ENCODE data around the gene CD300LF.
A peak's percentile ranks its signal among the peaks of the same experiment; 100 is the strongest.

Gene CD300LF

DNA sequence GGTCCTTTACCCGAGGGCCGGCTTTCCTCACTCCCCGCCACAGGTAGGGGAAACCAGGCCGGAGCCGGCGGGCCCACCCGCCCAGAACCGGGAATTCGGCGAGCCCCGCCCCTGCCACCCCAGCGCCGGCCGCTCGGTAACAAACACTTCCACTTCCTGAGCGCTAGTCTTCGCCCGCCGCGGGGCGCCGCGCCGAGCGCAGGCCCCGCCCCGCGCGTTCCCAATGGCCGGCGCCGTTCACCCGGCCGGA is 35.5 kb upstream of the CD300LF start:
- Histone ChIP-seq H3K27ac (ENCODE audit: low read depth in 2 of 2, low read length in 2 of 2) (peak overlapping the region; percentile 63 to 64), H3K4me1 (ENCODE audit: control insufficient read depth in 2 of 2, insufficient read depth in 2 of 2, low read length in 2 of 2) (peaks cover 46 to 50% of the 10 kb centered on the region in 2 donors), H3K9ac (ENCODE audit: low read depth in 1 of 2, low read length in 2 of 2) (peak overlapping the region; percentile 60 to 64)

DNA sequence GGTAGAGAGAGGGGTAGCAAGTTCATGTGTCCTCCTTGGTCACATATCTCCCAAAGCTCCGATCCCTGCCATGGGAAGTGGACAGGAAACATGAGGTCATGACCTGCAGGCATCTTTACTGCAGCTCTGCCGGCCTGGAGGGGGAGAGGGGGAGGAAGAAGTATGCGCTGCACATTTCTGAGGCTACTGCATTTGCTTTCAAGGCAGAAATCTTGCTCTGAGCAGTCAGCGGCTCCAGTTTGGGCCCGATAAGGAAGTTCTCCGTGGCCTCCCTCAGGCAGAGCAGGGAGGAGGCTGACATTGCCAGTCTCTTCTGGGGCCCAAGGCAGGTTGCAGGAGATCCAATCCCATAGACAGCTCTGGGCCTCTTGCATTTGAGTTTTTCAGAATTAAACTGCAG is 34.2 kb upstream of the CD300LF start:
- H3K27ac ChIP-seq (ENCODE audit: low read depth in 2 of 2, low read length in 2 of 2), result peak overlapping the region in 1 of 2 donors; percentile 12
- H3K9ac ChIP-seq (ENCODE audit: low read depth in 1 of 2, low read length in 2 of 2), result no peak overlapping the region
- H3K9me3 ChIP-seq (ENCODE audit: control insufficient read depth in 2 of 2, low read length in 2 of 2), result no peaks in the 10 kb centered on the region
- H3K27me3 ChIP-seq (ENCODE audit: control insufficient read depth in 2 of 2, insufficient read depth in 2 of 2, low read length in 2 of 2), result no peaks in the 10 kb centered on the region
- H3K36me3 ChIP-seq (ENCODE audit: control insufficient read depth in 2 of 2, insufficient read depth in 2 of 2, low read length in 2 of 2), result no peaks in the 10 kb centered on the region
- H3K4me3 ChIP-seq (ENCODE audit: low read length in 2 of 2), result no peak overlapping the region
- peaks cover 46 to 47% of the 10 kb centered on the region in 2 donors for H3K4me1 ChIP-seq (ENCODE audit: control insufficient read depth in 2 of 2, insufficient read depth in 2 of 2, low read length in 2 of 2)

More for the DNA sequence above, 35.5 kb upstream of the CD300LF start:
- no peaks in the 10 kb centered on the region for H3K9me3 ChIP-seq (ENCODE audit: control insufficient read depth in 2 of 2, low read length in 2 of 2)
- H3K4me3 ChIP-seq (ENCODE audit: low read length in 2 of 2), result peak overlapping the region; percentile 59 to 66
- H3K36me3 ChIP-seq (ENCODE audit: control insufficient read depth in 2 of 2, insufficient read depth in 2 of 2, low read length in 2 of 2), result peaks cover 0 to 2% of the 10 kb centered on the region in 2 donors
- no peaks in the 10 kb centered on the region for H3K27me3 ChIP-seq (ENCODE audit: control insufficient read depth in 2 of 2, insufficient read depth in 2 of 2, low read length in 2 of 2)

DNA sequence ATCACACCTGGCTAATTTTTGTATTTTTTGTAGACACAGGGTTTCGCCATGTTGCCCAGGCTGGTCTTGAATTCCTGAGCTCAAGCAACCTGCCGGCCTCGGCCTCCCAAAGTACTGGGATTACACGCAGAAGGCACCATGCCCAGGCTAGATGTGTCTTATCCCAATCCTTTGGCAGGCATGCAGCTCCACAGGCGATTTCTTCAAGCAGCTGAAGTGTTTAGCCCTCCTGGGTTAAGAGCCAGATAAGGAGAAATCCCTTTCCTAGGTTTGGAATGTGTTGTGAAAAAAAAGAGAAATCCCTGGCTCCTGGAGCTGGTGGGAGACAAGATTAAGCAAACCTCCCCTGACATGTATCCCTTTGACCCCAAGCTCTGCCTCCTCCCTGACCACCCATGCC is 33.7 kb upstream of the CD300LF start:
- no peak overlapping the region for H3K4me3 ChIP-seq (ENCODE audit: low read length in 2 of 2)
- H3K9me3 ChIP-seq (ENCODE audit: control insufficient read depth in 2 of 2, low read length in 2 of 2), result no peaks in the 10 kb centered on the region
- no peaks in the 10 kb centered on the region for H3K27me3 ChIP-seq (ENCODE audit: control insufficient read depth in 2 of 2, insufficient read depth in 2 of 2, low read length in 2 of 2)
- H3K9ac ChIP-seq (ENCODE audit: low read depth in 1 of 2, low read length in 2 of 2), result no peak overlapping the region
- no peaks in the 10 kb centered on the region for H3K36me3 ChIP-seq (ENCODE audit: control insufficient read depth in 2 of 2, insufficient read depth in 2 of 2, low read length in 2 of 2)
- no peak overlapping the region for H3K27ac ChIP-seq (ENCODE audit: low read depth in 2 of 2, low read length in 2 of 2)
- peaks cover 44 to 48% of the 10 kb centered on the region in 2 donors for H3K4me1 ChIP-seq (ENCODE audit: control insufficient read depth in 2 of 2, insufficient read depth in 2 of 2, low read length in 2 of 2)

DNA sequence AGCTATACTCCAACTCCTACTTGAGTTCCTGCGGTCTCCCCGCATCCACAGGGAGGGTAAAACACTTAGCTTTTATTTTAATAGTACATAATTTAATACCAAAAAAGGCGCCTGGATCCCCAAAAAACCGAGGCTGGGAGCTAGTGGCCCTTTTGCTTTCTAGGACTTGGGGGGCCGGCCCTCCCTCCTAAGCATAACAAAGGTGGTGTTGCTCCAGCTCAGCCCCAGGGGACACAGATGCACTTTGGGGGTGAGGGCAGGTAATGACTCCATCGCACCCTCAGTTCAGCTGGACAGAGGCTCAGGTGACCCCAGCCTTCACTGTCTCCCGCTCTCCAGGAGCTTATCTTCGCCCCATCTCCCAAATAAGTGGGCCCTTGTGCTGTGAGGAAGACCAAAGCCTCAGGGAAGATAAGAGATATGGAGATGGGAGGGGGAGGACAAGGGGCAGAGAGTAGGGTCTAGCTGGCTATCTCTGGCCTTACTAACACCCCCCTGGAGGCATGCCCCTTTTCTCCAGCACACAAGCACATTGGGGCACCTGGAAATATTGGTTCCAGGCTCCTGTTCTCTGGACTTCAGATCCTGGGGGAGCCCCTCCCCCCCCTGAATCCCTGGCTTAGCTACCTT is 32.9 kb upstream of the CD300LF start:
- Histone ChIP-seq H3K4me1 (ENCODE audit: control insufficient read depth in 2 of 2, insufficient read depth in 2 of 2, low read length in 2 of 2) (peaks cover 37 to 47% of the 10 kb centered on the region in 2 donors), H3K27ac (ENCODE audit: low read depth in 2 of 2, low read length in 2 of 2) (peak overlapping the region in 1 of 2 donors; percentile 72), H3K36me3 (ENCODE audit: control insufficient read depth in 2 of 2, insufficient read depth in 2 of 2, low read length in 2 of 2) (no peaks in the 10 kb centered on the region), H3K9ac (ENCODE audit: low read depth in 1 of 2, low read length in 2 of 2) (no peak overlapping the region), H3K27me3 (ENCODE audit: control insufficient read depth in 2 of 2, insufficient read depth in 2 of 2, low read length in 2 of 2) (no peaks in the 10 kb centered on the region), H3K9me3 (ENCODE audit: control insufficient read depth in 2 of 2, low read length in 2 of 2) (no peaks in the 10 kb centered on the region), H3K4me3 (ENCODE audit: low read length in 2 of 2) (no peak overlapping the region)

DNA sequence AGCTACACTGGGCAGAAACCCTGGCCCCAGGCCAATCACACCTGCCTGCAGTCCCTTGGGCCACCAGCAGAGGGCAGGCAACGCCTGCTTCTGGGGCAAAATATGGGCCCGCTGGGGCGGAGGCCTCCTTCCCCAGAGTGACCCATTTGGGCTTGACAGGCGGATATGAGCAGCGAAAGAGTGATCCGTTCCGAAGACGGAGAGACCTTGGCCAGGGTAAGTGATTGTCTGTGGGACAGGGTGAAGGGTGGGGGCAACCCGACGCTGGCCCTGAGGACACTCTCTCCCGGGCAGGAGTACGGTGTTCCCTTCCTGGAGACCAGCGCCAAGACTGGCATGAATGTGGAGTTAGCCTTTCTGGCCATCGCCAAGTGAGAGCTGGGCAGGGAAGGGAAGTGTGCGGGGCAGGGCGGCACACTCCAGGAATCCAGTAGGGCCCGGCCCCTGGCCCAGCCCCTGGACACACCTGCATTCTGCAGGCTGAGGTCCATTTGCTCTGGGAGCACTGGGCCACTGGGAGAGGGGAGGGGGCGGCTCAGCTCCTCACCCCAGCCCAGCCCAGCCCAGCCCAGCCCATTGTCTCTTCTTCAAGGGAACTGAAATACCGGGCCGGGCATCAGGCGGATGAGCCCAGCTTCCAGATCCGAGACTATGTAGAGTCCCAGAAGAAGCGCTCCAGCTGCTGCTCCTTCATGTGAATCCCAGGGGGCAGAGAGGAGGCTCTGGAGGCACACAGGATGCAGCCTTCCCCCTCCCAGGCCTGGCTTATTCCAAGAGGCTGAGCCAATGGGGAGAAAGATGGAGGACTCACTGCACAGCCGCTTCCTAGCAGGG is 32.2 kb upstream of the CD300LF start:
- Histone ChIP-seq H3K36me3 (ENCODE audit: control insufficient read depth in 2 of 2, insufficient read depth in 2 of 2, low read length in 2 of 2) (no peaks in the 10 kb centered on the region), H3K9me3 (ENCODE audit: control insufficient read depth in 2 of 2, low read length in 2 of 2) (no peaks in the 10 kb centered on the region), H3K4me1 (ENCODE audit: control insufficient read depth in 2 of 2, insufficient read depth in 2 of 2, low read length in 2 of 2) (peaks cover 31 to 40% of the 10 kb centered on the region in 2 donors), H3K4me3 (ENCODE audit: low read length in 2 of 2) (peak overlapping the region; percentile 60 to 61), H3K9ac (ENCODE audit: low read depth in 1 of 2, low read length in 2 of 2) (peak overlapping the region; percentile 66), H3K27me3 (ENCODE audit: control insufficient read depth in 2 of 2, insufficient read depth in 2 of 2, low read length in 2 of 2) (no peaks in the 10 kb centered on the region), H3K27ac (ENCODE audit: low read depth in 2 of 2, low read length in 2 of 2) (peak overlapping the region; percentile 72 to 79)

DNA sequence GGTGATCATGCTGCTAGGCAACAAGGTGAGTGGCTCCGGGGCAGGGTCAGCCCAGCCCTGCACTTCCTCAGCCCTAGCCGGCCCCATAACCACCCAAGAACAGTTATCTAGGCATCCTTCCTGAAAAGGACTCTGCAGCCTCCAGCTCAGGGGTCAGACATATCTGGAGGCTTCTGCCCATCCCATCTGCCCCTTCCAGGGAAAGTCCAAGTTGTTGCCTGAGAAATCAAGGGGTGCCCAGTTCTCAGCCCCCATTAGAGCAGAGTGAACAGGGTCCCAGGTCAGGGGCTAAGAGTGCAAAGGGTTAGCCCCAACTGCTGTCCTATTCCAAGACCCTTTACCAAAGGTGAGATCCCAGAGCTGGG is 31.6 kb upstream of the CD300LF start:
- Histone ChIP-seq H3K9me3 (ENCODE audit: control insufficient read depth in 2 of 2, low read length in 2 of 2) (no peaks in the 10 kb centered on the region), H3K27ac (ENCODE audit: low read depth in 2 of 2, low read length in 2 of 2) (peak overlapping the region in 1 of 2 donors; percentile 72), H3K4me1 (ENCODE audit: control insufficient read depth in 2 of 2, insufficient read depth in 2 of 2, low read length in 2 of 2) (peaks cover 28 to 39% of the 10 kb centered on the region in 2 donors), H3K27me3 (ENCODE audit: control insufficient read depth in 2 of 2, insufficient read depth in 2 of 2, low read length in 2 of 2) (no peaks in the 10 kb centered on the region), H3K36me3 (ENCODE audit: control insufficient read depth in 2 of 2, insufficient read depth in 2 of 2, low read length in 2 of 2) (no peaks in the 10 kb centered on the region), H3K4me3 (ENCODE audit: low read length in 2 of 2) (no peak overlapping the region), H3K9ac (ENCODE audit: low read depth in 1 of 2, low read length in 2 of 2) (peak overlapping the region in 1 of 2 donors; percentile 66)

DNA sequence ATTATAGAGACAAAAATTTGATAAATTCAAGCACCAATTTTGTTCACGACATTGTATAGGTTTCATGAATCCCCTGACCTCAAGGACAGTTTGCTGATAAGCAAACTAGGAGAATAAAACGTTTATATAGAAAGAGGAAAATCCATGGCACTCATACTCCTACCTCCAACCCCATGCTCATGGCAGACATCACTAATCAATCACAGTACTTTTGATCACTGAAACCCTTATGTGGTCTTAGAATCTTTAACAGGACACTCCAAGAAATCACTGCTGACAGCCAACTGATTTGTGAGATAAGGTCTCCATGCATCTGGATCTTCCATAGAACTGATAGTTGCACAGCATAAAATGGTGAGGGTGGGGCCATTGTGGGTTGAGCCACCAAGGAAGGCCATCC is 31.0 kb upstream of the CD300LF start:
- H3K9ac ChIP-seq (ENCODE audit: low read depth in 1 of 2, low read length in 2 of 2), result no peak overlapping the region
- H3K9me3 ChIP-seq (ENCODE audit: control insufficient read depth in 2 of 2, low read length in 2 of 2), result no peaks in the 10 kb centered on the region
- H3K27me3 ChIP-seq (ENCODE audit: control insufficient read depth in 2 of 2, insufficient read depth in 2 of 2, low read length in 2 of 2), result peaks cover under 1 to 2% of the 10 kb centered on the region in 2 donors
- no peak overlapping the region for H3K4me3 ChIP-seq (ENCODE audit: low read length in 2 of 2)
- no peaks in the 10 kb centered on the region for H3K36me3 ChIP-seq (ENCODE audit: control insufficient read depth in 2 of 2, insufficient read depth in 2 of 2, low read length in 2 of 2)
- H3K4me1 ChIP-seq (ENCODE audit: control insufficient read depth in 2 of 2, insufficient read depth in 2 of 2, low read length in 2 of 2), result peaks cover 33 to 44% of the 10 kb centered on the region in 2 donors
- H3K27ac ChIP-seq (ENCODE audit: low read depth in 2 of 2, low read length in 2 of 2), result no peak overlapping the region

DNA sequence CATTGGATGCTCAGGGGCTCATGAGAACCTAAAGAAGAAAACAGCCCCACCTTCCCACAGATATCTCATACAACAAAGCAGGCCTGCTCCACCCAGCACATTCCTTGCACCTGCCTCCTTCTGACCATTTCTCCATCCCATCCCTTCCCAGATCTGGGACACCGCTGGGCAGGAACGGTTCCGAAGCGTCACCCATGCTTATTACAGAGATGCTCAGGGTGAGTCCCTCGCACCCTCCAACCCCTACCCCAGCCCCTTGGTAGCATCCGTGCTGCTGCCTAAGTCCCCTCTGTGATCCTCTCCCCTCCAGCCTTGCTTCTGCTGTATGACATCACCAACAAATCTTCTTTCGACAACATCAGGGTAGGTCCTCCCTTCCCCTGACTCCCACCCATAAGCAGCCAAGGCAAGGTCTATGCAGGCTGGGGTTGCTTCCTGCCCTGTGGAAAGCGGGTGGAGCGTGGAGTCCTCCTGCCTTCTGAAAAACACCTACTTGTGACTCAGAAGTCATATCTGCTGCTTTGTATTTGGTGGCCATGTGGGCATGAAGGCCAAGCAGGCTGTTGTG is 30.3 kb upstream of the CD300LF start:
- Histone ChIP-seq H3K4me3 (ENCODE audit: low read length in 2 of 2) (no peak overlapping the region), H3K27ac (ENCODE audit: low read depth in 2 of 2, low read length in 2 of 2) (no peak overlapping the region), H3K9ac (ENCODE audit: low read depth in 1 of 2, low read length in 2 of 2) (no peak overlapping the region), H3K4me1 (ENCODE audit: control insufficient read depth in 2 of 2, insufficient read depth in 2 of 2, low read length in 2 of 2) (peaks cover 40 to 51% of the 10 kb centered on the region in 2 donors), H3K27me3 (ENCODE audit: control insufficient read depth in 2 of 2, insufficient read depth in 2 of 2, low read length in 2 of 2) (peaks cover 8% of the 10 kb centered on the region in 2 donors), H3K9me3 (ENCODE audit: control insufficient read depth in 2 of 2, low read length in 2 of 2) (no peaks in the 10 kb centered on the region), H3K36me3 (ENCODE audit: control insufficient read depth in 2 of 2, insufficient read depth in 2 of 2, low read length in 2 of 2) (no peaks in the 10 kb centered on the region)

DNA sequence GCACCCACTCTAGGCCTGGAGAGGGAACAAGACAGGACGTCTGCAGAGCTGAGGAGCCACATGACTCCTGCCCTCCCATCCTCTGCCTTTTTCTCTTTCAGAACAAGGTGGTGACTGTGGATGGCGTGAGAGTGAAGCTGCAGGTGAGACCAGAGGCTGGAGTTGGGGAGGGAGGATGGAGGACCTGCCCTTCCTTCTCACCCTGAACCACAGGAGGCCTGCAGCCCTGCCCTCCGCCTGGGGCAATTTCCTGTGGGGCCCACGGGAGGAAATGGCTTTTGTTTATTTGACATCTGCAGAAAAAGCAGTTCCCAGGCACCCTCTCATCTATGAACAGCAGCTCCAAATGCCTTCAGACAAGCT is 29.4 kb upstream of the CD300LF start:
- Histone ChIP-seq H3K4me3 (ENCODE audit: low read length in 2 of 2) (peak overlapping the region in 1 of 2 donors; percentile 42), H3K27me3 (ENCODE audit: control insufficient read depth in 2 of 2, insufficient read depth in 2 of 2, low read length in 2 of 2) (peaks cover 10 to 16% of the 10 kb centered on the region in 2 donors), H3K9me3 (ENCODE audit: control insufficient read depth in 2 of 2, low read length in 2 of 2) (no peaks in the 10 kb centered on the region), H3K9ac (ENCODE audit: low read depth in 1 of 2, low read length in 2 of 2) (peak overlapping the region in 1 of 2 donors; percentile 21), H3K36me3 (ENCODE audit: control insufficient read depth in 2 of 2, insufficient read depth in 2 of 2, low read length in 2 of 2) (no peaks in the 10 kb centered on the region), H3K4me1 (ENCODE audit: control insufficient read depth in 2 of 2, insufficient read depth in 2 of 2, low read length in 2 of 2) (peaks cover 37 to 49% of the 10 kb centered on the region in 2 donors), H3K27ac (ENCODE audit: low read depth in 2 of 2, low read length in 2 of 2) (peak overlapping the region in 1 of 2 donors; percentile 54)

DNA sequence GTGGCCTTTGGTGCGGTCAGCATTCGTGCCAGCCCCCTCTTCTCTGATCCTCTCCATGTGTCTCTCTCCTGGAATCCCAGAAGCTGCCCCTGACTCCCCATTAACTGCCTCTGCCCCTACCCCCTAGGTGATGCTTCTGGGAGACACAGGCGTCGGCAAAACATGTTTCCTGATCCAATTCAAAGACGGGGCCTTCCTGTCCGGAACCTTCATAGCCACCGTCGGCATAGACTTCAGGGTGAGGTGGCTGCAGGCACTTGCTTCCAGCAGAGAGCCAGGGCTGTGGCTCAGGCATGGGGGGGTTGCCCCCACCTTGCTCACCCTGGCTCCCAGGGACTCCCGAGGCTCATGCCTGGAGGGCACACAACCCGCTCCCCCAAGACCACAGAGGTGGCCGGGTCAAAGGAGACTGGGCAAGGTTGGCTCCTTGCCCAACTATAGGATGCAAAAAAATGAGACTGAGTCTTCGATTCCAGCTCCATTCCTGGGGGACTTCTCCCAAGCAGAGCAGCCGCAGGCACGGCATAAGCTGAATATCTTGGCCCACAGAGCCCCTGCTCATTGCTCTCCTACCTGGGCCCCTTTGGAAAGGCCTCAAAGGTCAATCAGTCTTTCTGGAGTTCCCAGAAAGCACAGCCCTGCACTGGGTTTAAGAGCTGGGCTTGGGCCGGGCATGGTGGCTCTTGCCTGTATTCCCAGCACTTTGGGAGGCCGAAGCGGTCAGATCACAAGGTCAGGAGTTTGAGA is 28.1 kb upstream of the CD300LF start:
- Histone ChIP-seq H3K4me1 (ENCODE audit: control insufficient read depth in 2 of 2, insufficient read depth in 2 of 2, low read length in 2 of 2) (peaks cover 35 to 49% of the 10 kb centered on the region in 2 donors), H3K4me3 (ENCODE audit: low read length in 2 of 2) (no peak overlapping the region), H3K36me3 (ENCODE audit: control insufficient read depth in 2 of 2, insufficient read depth in 2 of 2, low read length in 2 of 2) (no peaks in the 10 kb centered on the region), H3K27ac (ENCODE audit: low read depth in 2 of 2, low read length in 2 of 2) (no peak overlapping the region), H3K9me3 (ENCODE audit: control insufficient read depth in 2 of 2, low read length in 2 of 2) (no peaks in the 10 kb centered on the region), H3K27me3 (ENCODE audit: control insufficient read depth in 2 of 2, insufficient read depth in 2 of 2, low read length in 2 of 2) (peaks cover 10 to 17% of the 10 kb centered on the region in 2 donors), H3K9ac (ENCODE audit: low read depth in 1 of 2, low read length in 2 of 2) (no peak overlapping the region)
